DND-41 (cell line): ENCODE data around the gene STYXL2.

Source experiments
- ATAC-seq: fragments of 200-7000 bp; cut with Tn5 transposase; 3 replicates; pipeline ENCODE4 v1.9.1; 2021; ENCODE audit warnings: low read depth; ENCODE audit not compliant: insufficient read depth
- DNase-seq: peaks from one replicate; pipeline ENCODE4 v3.0.0-alpha.2; 2020
- H2AFZ ChIP-seq: 2 replicates; pipeline ENCODE4 v1.6.0; 2012; ENCODE audit warnings: low read depth, low read length
- H3K27ac ChIP-seq: 2 replicates; pipeline ENCODE4 v1.5.1; 2012; ENCODE audit warnings: low read length, inconsistent platforms
- H3K27me3 ChIP-seq: fragments of 200-600 bp; sonication (generic); 2 replicates; pipeline ENCODE4 v1.6.0; 2012; ENCODE audit warnings: low read length, mild to moderate bottlenecking, inconsistent platforms; ENCODE audit not compliant: insufficient read depth, poor library complexity
- H3K36me3 ChIP-seq: 2 replicates; pipeline ENCODE4 v1.5.1; 2012; ENCODE audit warnings: low read length, inconsistent platforms; ENCODE audit not compliant: insufficient read depth
- H3K4me1 ChIP-seq: 2 replicates; pipeline ENCODE4 v1.5.1; 2012; ENCODE audit warnings: mild to moderate bottlenecking, low read length; ENCODE audit not compliant: insufficient read depth
- H3K4me2 ChIP-seq: 2 replicates; pipeline ENCODE4 v1.6.0; 2012; ENCODE audit warnings: mild to moderate bottlenecking, moderate library complexity, low read length, inconsistent platforms; ENCODE audit not compliant: insufficient read depth
- H3K4me3 ChIP-seq, 2 experiments: fragments of 200-600 bp in 1 of 2; shearing (Covaris generic) in 1 of 2; 2 replicates each; pipeline ENCODE4 v1.5.1; 2012 to 2016; ENCODE audit warnings: inconsistent platforms in 2 of 2, low read length in 2 of 2, mild to moderate bottlenecking in 2 of 2, low read depth in 1 of 2, moderate library complexity in 1 of 2
- H3K79me2 ChIP-seq: 2 replicates; pipeline ENCODE4 v1.6.0; 2012; ENCODE audit warnings: low read length, inconsistent platforms; ENCODE audit not compliant: insufficient read depth
- H3K9ac ChIP-seq: 2 replicates; pipeline ENCODE4 v1.6.0; 2012; ENCODE audit warnings: low read depth, mild to moderate bottlenecking, inconsistent platforms, low read length, moderate library complexity
- H3K9me3 ChIP-seq: 2 replicates; pipeline ENCODE4 v1.5.1; 2012; ENCODE audit warnings: low read length, moderate library complexity, mild to moderate bottlenecking, inconsistent platforms; ENCODE audit not compliant: insufficient read depth, severe bottlenecking
- H4K20me1 ChIP-seq: 2 replicates; pipeline ENCODE4 v1.6.0; 2012; ENCODE audit warnings: low read length; ENCODE audit not compliant: insufficient read depth
- EZH2 ChIP-seq: IDR thresholded peaks from 3 replicates; pipeline ENCODE4 v1.6.1; 2012; ENCODE audit warnings: borderline replicate concordance, low read depth, mild to moderate bottlenecking, moderate library complexity, low read length, inconsistent platforms; ENCODE audit not compliant: severe bottlenecking
- TF ChIP-seq, protein P1 (sequence below): IDR thresholded peaks from 2 replicates; pipeline ENCODE4 v1.5.1; 2012; ENCODE audit warnings: borderline replicate concordance, low read length, moderate library complexity, mild to moderate bottlenecking; ENCODE audit not compliant: poor library complexity, severe bottlenecking; ENCODE audit errors: extremely low read depth

STYXL2 gene

DNA sequence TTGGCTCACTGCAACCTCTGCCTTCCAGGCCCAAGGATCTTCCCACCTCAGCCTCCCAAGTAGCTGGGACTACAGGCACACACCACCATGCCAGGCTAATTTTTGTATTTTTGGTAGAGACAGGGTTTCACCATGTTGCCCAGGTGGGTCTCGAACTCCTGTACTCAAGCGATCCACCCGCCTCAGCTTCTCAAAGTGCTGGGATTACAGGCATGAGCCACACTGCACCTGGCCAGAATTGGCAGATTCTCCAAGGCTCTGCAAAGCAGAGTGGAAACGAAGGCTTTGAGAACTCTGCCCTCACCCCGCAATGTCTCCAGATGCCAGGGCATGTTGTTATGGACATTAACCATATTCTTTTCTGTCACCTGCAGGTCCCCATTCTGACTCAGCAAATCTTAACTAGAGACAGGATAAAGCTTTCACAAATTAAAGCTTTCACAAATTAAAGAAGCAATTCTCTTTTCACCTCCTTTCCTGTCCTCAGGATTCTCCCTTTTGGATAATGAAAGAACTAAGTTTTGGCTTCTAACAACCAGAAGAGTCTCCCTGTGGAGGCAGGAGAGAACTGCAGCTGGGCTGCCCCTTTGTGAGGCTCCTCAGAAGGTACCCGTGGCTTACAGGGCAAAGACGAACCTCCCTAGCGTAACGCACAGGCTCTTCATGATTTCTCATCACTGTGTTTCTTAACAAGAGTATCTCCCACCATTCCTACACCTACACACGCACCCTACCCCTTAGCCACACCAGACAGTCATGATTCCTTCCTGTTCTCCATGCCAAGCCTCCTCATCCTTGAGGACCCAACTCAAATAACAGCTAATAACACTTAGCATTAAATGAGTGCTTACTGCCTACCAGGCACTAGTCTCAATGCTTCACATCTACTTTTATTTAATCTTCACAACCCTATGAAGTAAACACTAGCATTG, 33.5 kb upstream of the STYXL2 start:
- H3K27me3 ChIP-seq = no peaks in the 10 kb centered on the region

DNA sequence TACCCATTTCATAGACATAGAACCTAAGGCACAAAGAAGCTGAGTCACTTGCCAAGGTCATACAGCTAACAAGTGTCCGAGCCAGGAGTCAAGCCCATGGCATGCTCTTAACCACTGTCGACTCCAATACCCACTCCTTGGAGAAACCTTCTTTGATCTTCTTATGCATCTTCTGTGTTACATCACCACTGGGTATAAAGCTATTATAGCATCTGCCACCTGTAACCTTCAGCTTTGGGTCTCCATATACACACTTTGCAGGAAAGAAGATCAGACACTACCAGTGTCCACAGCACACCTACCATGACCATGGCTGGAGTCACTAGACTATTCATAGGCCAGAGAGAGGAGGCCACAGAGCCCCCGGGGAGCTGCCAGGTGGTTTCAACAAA, 32.8 kb upstream of the STYXL2 start:
- Histone ChIP-seq H3K9ac (no peak overlapping the region), H3K4me2 (no peak overlapping the region), H3K27ac (no peak overlapping the region), H3K4me1 (peaks cover 12% of the 10 kb centered on the region), H3K4me3 (no peak overlapping the region), H3K36me3 (no peaks in the 10 kb centered on the region), H3K27me3 (no peaks in the 10 kb centered on the region), H3K9me3 (no peaks in the 10 kb centered on the region), H2AFZ (no peak overlapping the region), H3K79me2 (no peaks in the 10 kb centered on the region), H4K20me1 (no peaks in the 10 kb centered on the region)
- no peak for ATAC-seq
- no peak for DNase-seq
- TF ChIP-seq, protein P1, sequence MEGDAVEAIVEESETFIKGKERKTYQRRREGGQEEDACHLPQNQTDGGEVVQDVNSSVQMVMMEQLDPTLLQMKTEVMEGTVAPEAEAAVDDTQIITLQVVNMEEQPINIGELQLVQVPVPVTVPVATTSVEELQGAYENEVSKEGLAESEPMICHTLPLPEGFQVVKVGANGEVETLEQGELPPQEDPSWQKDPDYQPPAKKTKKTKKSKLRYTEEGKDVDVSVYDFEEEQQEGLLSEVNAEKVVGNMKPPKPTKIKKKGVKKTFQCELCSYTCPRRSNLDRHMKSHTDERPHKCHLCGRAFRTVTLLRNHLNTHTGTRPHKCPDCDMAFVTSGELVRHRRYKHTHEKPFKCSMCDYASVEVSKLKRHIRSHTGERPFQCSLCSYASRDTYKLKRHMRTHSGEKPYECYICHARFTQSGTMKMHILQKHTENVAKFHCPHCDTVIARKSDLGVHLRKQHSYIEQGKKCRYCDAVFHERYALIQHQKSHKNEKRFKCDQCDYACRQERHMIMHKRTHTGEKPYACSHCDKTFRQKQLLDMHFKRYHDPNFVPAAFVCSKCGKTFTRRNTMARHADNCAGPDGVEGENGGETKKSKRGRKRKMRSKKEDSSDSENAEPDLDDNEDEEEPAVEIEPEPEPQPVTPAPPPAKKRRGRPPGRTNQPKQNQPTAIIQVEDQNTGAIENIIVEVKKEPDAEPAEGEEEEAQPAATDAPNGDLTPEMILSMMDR = no peak
- TF ChIP-seq EZH2 = no peak

More for the DNA sequence above, 33.5 kb upstream of the STYXL2 start:
- Histone ChIP-seq H3K9ac (no peak overlapping the region), H3K4me1 (peaks cover 12% of the 10 kb centered on the region), H3K4me3 (no peak overlapping the region), H2AFZ (no peak overlapping the region), H3K79me2 (no peaks in the 10 kb centered on the region), H4K20me1 (no peaks in the 10 kb centered on the region), H3K27ac (no peak overlapping the region), H3K36me3 (no peaks in the 10 kb centered on the region), H3K9me3 (no peaks in the 10 kb centered on the region), H3K4me2 (no peak overlapping the region)
- no peak for ATAC-seq
- no peak for DNase-seq
- TF ChIP-seq EZH2 = no peak
- TF ChIP-seq, protein P1 = peak; percentile 39

DNA sequence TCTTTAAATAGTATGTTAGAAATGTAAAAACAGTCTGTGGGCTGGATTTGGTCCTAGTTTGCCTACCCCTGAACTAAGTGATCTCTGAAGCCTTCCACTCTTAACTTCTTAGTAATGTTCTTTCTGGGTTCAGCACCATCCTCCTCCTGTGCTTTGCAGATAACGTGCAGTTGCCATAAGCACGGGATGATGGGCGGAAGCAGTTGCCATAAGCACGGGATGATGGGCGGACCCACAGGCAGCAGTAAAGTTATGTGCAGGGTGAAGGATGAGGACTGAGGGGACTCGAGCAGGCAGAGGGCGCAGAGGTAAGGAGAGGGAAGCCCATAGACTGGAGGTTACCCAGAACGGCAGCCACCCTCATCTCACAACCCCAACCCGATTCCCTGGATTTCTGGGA, 29.3 kb upstream of the STYXL2 start:
- Histone ChIP-seq H3K4me3 (no peak overlapping the region), H3K9me3 (no peaks in the 10 kb centered on the region), H3K4me2 (no peak overlapping the region), H3K36me3 (no peaks in the 10 kb centered on the region), H4K20me1 (no peaks in the 10 kb centered on the region), H3K27me3 (no peaks in the 10 kb centered on the region), H3K79me2 (no peaks in the 10 kb centered on the region), H2AFZ (no peak overlapping the region), H3K9ac (no peak overlapping the region), H3K27ac (no peak overlapping the region), H3K4me1 (peaks cover 9% of the 10 kb centered on the region)
- DNase-seq (no peak), ATAC-seq (no peak)
- TF ChIP-seq, protein P1 = no peak
- no peak for TF ChIP-seq EZH2
